Vagina (tissue), 2 donors: ENCODE data around the gene LONP1. TPM values are rescaled to one million over a fixed set of nuclear protein-coding genes. Genes with fewer than 3 reads are reported as not detected.

ENCODE experiments used
- DNase-seq, 2 donors: peaks; one replicate each; pipeline ENCODE4 v3.0.0-alpha.2; 2017; ENCODE audit errors: extremely low spot score in 2 of 2
- H3K27ac ChIP-seq: fragments of 200-600 bp; sonication (generic); one replicate; pipeline ENCODE4 v1.5.1; 2019
- H3K27me3 ChIP-seq: fragments of 200-600 bp; sonication (generic); one replicate; pipeline ENCODE4 v1.5.1; 2019
- H3K36me3 ChIP-seq, 2 donors: fragments of 200-600 bp; sonication (generic); one replicate each; pipeline ENCODE4 v1.5.1; 2017 to 2019
- H3K4me1 ChIP-seq: fragments of 200-600 bp; sonication (generic); one replicate; pipeline ENCODE4 v1.5.1; 2019
- H3K4me3 ChIP-seq, 2 donors: fragments of 200-600 bp; sonication (generic); 1 replicate in 1 of 2; 2 replicates in 1 of 2; pipeline ENCODE4 v1.5.1; 2016 to 2019
- H3K9me3 ChIP-seq: fragments of 200-600 bp; sonication (generic); one replicate; pipeline ENCODE4 v1.5.1; 2019
- CTCF ChIP-seq, 3 experiments: fragments of 450-650 bp in 2 of 3; fragments of 200-600 bp in 1 of 3; sonication (generic) in 1 of 3; IDR thresholded peaks; one replicate each; pipeline ENCODE4 v1.5.1; 2017 to 2019; ENCODE audit warnings: antibody characterized with exemption in 3 of 3, mild to moderate bottlenecking in 2 of 3, moderate library complexity in 2 of 3
- POLR2A ChIP-seq, 2 donors: fragments of 450-650 bp; IDR thresholded peaks; one replicate each; pipeline ENCODE4 v1.6.1; 2017; ENCODE audit warnings: antibody characterized with exemption in 2 of 2, mild to moderate bottlenecking in 2 of 2, moderate library complexity in 2 of 2
- POLR2AphosphoS5 ChIP-seq, 2 donors: sonication (generic); formaldehyde crosslinking; IDR thresholded peaks; one replicate each; pipeline ENCODE4 v1.9.0; 2017; ENCODE audit warnings: antibody characterized with exemption in 2 of 2, mild to moderate bottlenecking in 2 of 2, low read depth in 1 of 2; ENCODE audit not compliant: insufficient read depth in 1 of 2
- intact Hi-C: fragments of 100-400 bp; cut with DNase I; formaldehyde crosslinking; loops from one replicate; pipeline ENCODE4 v1.15.1; 2023
- total RNA-seq: library from RNA; depleted of rRNA; stranded (reverse); fragments of >200 nt; gene quantifications from one replicate; pipeline ENCODE4 v1.2.3, GENCODE V29; 2016

The LONP1 gene
- total RNA-seq, 1 donor from 2014 or later = 53.3 TPM

GRCh38 chr19:5711025-5711424, 8.9 kb downstream of the LONP1 start:
- H3K9me3 ChIP-seq = no peaks in the 10 kb centered on the region
- H3K36me3 ChIP-seq = peaks cover 0 to 69% of the 10 kb centered on the region in 2 donors
- H3K27ac ChIP-seq = no peak overlapping the region
- no peaks in the 10 kb centered on the region for H3K27me3 ChIP-seq
- TF ChIP-seq POLR2A (IDR thresholded peaks at IDR 0.05) (no peak), CTCF (IDR thresholded peaks at IDR 0.05) (no peak), POLR2AphosphoS5 (IDR thresholded peaks at IDR 0.05; ENCODE audit: insufficient read depth in 1 of 2, low read depth in 1 of 2) (no peak)
- H3K4me3 ChIP-seq = no peak overlapping the region
- DNase-seq = no peak
- intact Hi-C loops = no loop called here
- no peaks in the 10 kb centered on the region for H3K4me1 ChIP-seq

- H3K27ac ChIP-seq = no peak overlapping the region
- H3K9me3 ChIP-seq = no peaks in the 10 kb centered on the region
- TF ChIP-seq CTCF (IDR thresholded peaks at IDR 0.05) (no peak), POLR2A (IDR thresholded peaks at IDR 0.05) (no peak), POLR2AphosphoS5 (IDR thresholded peaks at IDR 0.05; ENCODE audit: insufficient read depth in 1 of 2, low read depth in 1 of 2) (no peak)
- intact Hi-C loops = no loop called here
- H3K4me3 ChIP-seq = no peak overlapping the region
- no peaks in the 10 kb centered on the region for H3K4me1 ChIP-seq
- peaks cover 0 to 88% of the 10 kb centered on the region in 2 donors for H3K36me3 ChIP-seq
- DNase-seq = no peak
- H3K27me3 ChIP-seq = no peaks in the 10 kb centered on the region
Measured at GRCh38 chr19:5707576-5708575, 12.1 kb downstream of the LONP1 start.

- DNase-seq = peak in 1 of 2 donors; percentile 93
- TF ChIP-seq CTCF (IDR thresholded peaks at IDR 0.05) = no peak
- TF ChIP-seq POLR2A (IDR thresholded peaks at IDR 0.05) = no peak
- no peak for TF ChIP-seq POLR2AphosphoS5 (IDR thresholded peaks at IDR 0.05; ENCODE audit: insufficient read depth in 1 of 2, low read depth in 1 of 2)
- Histone ChIP-seq H3K27ac (no peak overlapping the region), H3K4me1 (no peaks in the 10 kb centered on the region), H3K4me3 (no peak overlapping the region), H3K9me3 (no peaks in the 10 kb centered on the region), H3K27me3 (no peaks in the 10 kb centered on the region), H3K36me3 (peaks cover 0 to 79% of the 10 kb centered on the region in 2 donors)
- intact Hi-C loops = no loop called here
Measured at GRCh38 chr19:5706876-5707573, 12.9 kb downstream of the LONP1 start.

GRCh38 chr19:5705552-5705951, 14.4 kb downstream of the LONP1 start:
- H3K9me3 ChIP-seq = no peaks in the 10 kb centered on the region
- intact Hi-C loops = no loop called here
- H3K4me3 ChIP-seq = no peak overlapping the region
- no peaks in the 10 kb centered on the region for H3K27me3 ChIP-seq
- H3K27ac ChIP-seq = no peak overlapping the region
- H3K4me1 ChIP-seq = no peaks in the 10 kb centered on the region
- H3K36me3 ChIP-seq = peaks cover 0 to 68% of the 10 kb centered on the region in 2 donors
- no peak for TF ChIP-seq POLR2A (IDR thresholded peaks at IDR 0.05)
- TF ChIP-seq CTCF (IDR thresholded peaks at IDR 0.05) = no peak
- no peak for TF ChIP-seq POLR2AphosphoS5 (IDR thresholded peaks at IDR 0.05; ENCODE audit: insufficient read depth in 1 of 2, low read depth in 1 of 2)
- no peak for DNase-seq
